Right lung (tissue), 5 donors: ENCODE measurements around the gene FHOD1. TPM values are rescaled to one million over a fixed set of nuclear protein-coding genes. Genes with fewer than 3 reads are reported as not detected.

Experiments
- DNase-seq, 2 donors: peaks; one replicate each; pipeline ENCODE4 v3.0.0-alpha.2; 2013
- polyA plus RNA-seq, 5 donors: library from polyadenylated mRNA; unstranded; fragments of 120-200 nt; gene quantifications; one replicate each; pipeline versions ENCODE4 v1.2.1 to v1.2.3, GENCODE V29; 2013; ENCODE audit warnings: inconsistent platforms in 1 of 5, low replicate concordance in 1 of 5; ENCODE audit not compliant: insufficient read length in 5 of 5, insufficient read depth in 1 of 5

FHOD1 gene
- polyA plus RNA-seq, 5 donors: 134 to 279 (median 182) TPM

GRCh38 chr16:67278773-67279295, 31.6 kb upstream of the FHOD1 start:
- DNase-seq: no peak

GRCh38 chr16:67277999-67278772, 30.9 kb upstream of the FHOD1 start:
- DNase-seq: no peak

- DNase-seq: no peak
These were observed 30.2 kb upstream of the FHOD1 start for GRCh38 chr16:67277294-67277998.

DNA sequence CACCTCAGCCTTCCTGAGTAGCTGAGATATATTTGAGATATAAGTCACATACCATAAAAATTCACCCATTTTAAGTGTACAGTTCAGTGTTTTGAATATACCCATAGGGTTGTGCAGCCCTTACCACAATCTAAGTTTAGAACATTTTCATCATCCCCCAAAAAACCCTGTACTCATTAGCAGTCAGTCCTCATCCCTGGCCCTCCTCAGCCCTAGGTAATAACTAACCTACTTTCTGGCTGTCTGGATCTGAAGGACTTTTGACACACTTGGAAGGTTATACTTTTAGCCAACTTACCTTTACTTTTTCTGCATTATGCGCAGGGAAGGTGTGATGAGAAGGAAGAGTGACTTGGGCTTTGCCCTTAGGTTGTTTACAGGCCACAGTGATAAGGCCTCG, 28.0 kb upstream of the FHOD1 start:
- no peak for DNase-seq

DNA sequence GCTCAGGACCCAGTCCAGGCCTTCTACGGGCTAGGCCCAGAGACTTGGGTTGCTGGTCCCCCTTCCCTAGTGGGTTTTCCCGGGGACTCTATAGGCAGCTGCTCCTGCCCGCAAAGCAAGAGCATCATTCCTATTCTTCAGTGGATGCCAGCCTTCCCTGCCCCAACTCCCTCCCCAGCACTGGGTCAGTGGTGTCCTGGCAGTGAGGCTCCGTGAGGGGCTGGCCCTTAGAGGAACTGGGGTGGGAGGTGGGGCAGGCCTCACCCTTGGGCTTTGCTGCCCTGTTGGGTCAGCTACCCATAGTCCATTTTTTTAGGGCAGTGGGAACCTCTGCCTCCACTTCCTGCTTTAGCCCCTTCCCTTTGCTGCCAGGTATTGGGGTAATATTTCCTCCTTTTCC, 24.2 kb upstream of the FHOD1 start:
- DNase-seq: no peak

DNA sequence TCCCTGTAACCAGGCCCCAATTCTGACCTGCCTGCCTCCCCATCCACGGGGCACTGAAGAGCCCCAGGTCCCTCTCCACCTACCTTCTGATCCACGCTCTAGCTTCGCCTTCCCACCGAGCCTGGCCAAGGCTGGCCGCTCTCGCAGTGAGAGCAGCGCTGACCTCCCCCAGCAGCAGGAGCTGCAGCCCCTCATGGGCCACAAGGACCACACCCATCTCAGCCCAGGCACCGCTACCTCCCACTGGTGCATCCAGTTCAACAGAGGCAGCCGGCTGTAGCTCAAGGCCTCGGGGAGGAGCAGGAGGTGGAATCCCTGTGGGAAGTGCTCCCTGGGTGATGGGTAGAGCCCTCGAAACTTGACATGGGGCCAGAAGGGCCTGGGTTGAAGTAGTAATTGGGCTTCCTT, 23.7 kb upstream of the FHOD1 start:
- DNase-seq: no peak

- DNase-seq: no peak
These were observed 22.5 kb upstream of the FHOD1 start for GRCh38 chr16:67269766-67270165.

- DNase-seq: no peak
These were observed 20.9 kb upstream of the FHOD1 start for GRCh38 chr16:67268136-67268579.

DNA sequence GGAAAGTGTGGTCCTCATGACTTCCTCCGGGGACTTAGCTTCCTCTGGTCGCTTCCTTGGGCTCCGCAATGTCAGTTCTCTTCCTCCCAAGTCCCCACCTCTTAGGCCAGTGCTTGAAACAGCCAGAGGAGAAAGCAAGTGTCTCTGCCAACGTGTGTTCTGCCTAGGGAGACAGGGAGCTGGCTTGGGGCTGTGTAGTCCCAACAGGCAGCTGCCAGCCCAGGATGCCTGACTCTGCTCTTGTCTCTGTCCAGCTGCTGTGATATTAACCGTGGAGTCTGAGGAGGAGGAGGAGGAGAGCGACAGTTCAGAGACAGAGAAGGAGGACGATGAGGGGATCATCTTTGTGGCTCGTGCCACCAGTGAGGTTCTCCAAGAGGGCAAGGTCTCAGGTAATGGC, 18.6 kb upstream of the FHOD1 start:
- DNase-seq: no peak

GRCh38 chr16:67264866-67265265, 17.6 kb upstream of the FHOD1 start:
- no peak for DNase-seq

GRCh38 chr16:67264277-67264676, 17.0 kb upstream of the FHOD1 start:
- DNase-seq: no peak

- no peak for DNase-seq
These were observed 15.9 kb upstream of the FHOD1 start for GRCh38 chr16:67263201-67263600.

- no peak for DNase-seq
These were observed 13.3 kb upstream of the FHOD1 start for GRCh38 chr16:67260426-67261063.

DNA sequence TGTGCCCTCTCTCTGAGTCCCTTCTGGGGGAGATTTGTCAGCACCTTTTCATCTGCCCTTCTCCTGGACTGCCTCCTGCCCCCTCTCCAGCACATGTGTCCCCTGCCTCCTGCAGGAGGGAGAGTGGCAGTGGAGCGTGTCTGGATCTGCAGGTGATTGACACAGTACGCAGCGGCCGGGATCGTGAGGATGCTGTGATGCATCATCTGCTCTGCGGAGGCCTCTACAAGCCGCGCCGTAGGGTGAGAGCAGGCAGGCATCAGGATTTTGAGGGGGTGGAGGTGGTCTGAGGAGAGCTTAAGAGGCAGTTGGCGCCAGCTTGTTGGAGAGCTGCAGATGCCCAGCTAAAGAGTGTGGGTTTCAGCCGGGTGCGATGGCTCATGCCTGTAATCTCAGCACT, 12.4 kb upstream of the FHOD1 start:
- no peak for DNase-seq

DNA sequence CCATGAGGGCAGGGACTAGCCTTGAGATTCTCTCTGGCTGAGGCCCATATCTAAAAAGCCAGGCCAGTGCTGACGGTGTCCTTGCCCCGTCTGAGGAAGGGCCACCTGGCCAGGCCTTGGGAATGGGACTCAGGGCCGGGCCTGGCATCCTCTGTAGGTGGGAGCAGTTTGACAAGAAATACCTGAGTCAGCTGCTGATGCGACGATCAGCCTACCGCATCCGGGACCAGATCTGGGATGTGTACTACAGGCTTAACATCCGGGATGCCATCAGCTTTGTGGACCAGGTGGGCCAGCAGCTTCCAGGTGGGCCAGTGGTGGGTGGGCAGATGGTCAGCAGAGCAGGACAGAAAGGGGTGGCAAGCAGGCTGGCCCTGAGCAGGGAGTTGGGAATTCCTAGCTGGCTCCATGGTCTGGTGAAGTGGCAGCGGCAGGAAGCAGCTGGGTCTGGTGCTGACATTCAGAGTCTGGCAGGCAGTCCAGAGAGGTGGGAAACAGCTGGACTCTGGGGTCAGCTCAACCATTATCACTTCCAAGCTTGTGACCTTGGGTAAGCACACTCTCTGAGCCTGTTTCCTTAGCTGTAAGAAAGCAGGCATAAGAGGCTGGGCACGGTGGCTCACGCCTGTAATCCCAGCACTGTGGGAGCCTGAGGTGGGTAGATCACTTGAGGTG, 11.0 kb upstream of the FHOD1 start:
- DNase-seq: no peak

DNA sequence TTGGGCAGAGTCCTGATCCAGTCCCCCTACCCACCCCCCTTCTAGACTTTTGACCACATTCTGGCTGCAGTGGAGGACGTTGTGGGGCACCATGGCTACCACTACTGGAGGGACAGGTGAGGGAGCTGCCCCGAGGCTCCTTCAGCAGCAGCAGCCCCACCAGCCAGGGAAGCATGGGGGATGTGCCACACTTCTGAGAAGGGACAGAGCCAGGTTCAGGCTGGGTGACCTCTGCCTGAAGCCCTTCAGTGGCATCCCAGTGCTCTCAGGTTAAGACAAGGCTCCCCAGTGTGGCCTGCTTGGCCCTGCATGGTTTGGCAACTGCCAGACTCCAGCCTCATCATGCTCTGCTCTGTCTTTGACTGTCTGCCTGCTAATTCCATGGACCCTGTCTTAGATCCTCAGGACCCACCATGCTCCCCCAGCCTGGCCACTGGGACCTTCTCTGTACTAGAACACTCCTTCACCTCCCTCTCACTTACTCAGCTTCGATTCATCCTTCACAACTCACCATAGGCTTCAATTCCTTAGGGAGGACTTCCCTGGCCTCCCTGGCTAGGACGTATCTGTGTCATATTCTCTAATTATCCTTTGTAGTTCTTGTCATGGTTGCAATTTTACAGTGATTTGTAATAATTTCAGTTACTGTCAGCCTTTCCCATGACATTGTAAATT, 10.3 kb upstream of the FHOD1 start:
- DNase-seq: no peak

GRCh38 chr16:67256701-67257230, 9.5 kb upstream of the FHOD1 start:
- DNase-seq: no peak

DNA sequence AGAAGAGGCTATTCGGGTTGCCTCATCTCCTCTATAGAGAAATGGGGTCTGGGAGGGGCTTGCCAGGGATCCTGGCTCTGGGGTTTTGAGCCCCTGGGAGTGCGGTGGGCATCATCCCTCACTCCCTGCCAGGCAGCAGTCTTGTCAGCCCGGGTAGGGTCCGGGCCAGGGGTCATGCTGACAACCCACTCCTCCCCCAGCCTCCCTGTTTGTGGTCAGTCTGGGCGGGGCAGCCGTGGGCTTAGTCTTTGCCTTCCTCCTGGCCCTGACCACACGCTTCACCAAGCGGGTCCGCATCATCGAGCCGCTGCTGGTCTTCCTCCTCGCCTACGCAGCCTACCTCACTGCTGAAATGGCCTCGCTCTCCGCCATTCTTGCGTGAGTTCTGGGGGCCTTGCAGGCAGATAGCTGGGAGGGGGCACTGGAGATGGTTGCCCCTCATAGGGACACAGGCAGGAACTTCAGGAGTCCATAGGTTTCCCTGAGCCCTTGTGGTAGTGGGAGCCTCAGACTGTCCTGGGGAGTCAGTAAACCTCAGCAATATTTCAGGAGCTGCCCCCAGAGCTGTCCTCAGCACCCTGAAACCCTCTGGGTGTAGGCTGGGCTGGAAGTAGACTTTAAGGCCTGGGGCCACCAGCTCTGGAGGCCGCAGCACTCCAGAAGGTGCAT, 8.4 kb upstream of the FHOD1 start:
- DNase-seq: no peak

GRCh38 chr16:67254801-67255552, 7.7 kb upstream of the FHOD1 start:
- DNase-seq: no peak
